NCI-H774 (cell line): ENCODE measurements around the gene CACNB3.

Source experiments
- DNase-seq: peaks from one replicate; lab custom pipeline; 2025; lab: John Stamatoyannopoulos, UW

Gene CACNB3

DNA sequence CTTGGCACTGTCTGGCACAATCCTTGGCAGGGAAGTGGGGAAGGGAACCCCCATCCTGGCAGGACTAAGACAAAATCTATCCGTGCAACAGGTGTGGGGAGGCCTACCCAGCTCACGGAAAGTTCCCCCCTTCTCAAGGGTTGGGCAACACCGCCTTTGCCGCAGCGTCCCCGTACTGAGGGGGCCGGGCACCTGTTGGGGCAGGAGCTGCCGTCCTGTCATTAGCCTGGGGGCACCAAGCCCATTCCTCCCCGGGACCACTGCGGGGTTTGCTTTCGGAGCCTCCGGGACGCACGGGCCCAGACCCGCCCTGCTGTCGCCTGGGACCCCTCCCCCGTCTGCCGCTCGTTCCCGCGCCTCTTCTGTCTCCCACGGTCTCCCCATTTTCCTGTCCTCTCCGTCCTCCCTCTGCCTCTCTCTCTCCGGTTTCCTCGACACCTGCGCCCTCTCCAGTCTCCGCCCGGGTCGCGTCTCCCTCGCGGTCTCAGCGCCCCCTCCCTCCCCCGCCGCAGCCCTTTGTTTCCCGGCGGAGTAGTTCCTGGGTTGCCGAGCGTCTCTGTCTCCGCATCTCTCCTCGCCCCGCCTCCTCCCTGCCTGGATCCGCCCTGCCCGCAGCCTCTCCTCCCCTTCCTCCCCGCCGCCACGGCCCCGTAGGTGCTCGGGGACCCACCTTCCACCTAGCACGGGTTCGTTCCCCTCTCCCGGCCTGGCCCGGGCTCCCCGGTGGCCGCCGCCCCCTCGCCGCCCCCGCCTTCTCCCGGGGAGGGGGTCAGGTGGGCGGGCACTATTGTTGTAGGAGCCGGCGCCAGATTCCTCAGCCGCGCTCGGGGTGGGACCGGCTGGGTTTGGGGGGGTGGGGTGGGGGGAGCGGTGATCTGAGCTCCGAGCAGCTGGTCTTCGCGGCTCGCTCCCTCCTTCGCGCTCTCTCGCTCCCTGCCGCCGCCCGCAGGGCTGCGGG lies at the start of gene CACNB3:
TSS of gene CACNB3 (plus strand) at position 624 of the 958 bp plus-strand sequence. CDS start 434 bp downstream, outside the sequence.
- peak; percentile 74 for DNase-seq

DNA sequence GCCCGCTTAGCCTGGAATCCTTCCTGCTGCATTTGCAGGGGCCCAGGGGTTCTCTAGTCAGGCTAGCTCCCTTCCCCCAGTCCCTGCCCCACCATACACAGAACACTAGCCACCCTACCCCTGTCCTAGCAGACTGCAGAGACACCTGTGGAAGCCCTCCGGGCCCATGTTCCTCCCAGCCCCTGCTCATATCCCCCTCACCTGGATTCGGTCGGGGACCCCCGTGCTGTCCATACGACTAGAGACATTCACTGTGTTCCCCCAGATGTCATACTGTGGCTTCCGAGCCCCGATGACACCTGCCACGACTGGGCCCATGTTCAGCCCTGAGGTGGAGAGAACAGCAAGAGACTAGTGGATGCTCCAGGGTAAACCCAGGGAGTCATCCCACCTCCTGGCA lies 49.6 kb upstream of the CACNB3 start:
- no peak for DNase-seq

DNA sequence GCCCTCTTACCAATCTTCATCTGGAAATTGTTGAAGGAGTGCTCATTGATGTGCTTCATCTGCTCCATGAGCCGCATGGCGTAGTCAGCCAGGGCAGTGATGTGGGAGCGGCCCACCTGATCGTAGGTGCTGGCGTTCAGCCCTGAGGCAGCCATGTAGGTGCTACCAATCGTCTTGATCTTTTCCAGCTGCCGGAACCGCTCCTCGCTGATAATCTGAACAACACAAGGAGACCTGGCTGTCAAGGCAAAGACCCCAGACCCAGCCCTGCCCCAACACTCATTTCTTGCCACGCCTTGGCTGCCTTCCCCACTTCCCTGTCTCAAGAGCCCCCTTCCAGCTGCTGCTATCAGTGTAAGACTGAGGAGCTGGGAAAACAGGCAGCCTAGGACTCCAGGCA lies 47.5 kb upstream of the CACNB3 start:
- no peak for DNase-seq

DNA sequence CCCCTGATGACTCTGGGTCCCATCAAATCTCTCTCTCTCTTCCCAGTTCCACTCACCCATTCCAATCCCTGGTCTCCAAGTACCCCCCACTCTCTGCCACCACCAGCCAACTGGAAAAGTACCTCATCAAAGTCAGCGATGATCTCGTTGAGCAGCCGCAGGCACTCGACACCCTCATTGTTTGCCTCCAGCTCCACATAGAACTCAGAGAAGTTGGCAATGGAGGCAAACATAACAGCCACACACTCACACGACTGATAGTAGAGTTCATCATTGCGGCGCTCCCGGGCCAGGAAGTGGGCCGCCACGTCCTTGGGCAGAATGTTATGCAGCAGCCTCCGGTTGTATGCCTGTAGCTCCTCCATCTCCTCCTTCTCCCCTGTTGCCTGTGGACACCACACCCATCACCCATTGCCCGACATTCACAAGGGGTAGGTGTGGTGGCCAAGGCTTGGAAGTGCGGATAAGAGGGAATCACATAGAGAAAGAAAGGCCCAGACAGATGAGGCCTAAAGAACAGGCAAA lies 46.6 kb upstream of the CACNB3 start:
- DNase-seq = no peak

DNA sequence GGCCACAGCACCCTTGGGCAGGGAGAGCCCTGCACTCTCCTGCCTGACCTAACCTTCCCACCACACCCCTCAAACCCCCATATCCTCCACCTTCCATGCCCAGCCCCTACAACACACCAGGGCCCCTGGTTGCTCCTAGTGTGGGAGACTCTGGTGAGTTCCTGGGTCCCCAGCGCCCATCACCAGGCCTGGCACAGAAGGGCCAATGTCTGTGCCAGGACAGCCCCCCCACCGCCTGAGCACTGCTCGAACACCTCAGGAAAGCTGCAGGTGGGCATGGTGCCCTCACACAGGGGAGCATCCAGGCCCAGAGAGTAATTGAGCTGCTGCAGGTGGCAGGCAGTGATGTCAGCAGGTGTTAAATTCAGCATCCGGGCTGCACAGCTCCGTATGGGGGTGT lies 44.6 kb upstream of the CACNB3 start:
- no peak for DNase-seq

DNA sequence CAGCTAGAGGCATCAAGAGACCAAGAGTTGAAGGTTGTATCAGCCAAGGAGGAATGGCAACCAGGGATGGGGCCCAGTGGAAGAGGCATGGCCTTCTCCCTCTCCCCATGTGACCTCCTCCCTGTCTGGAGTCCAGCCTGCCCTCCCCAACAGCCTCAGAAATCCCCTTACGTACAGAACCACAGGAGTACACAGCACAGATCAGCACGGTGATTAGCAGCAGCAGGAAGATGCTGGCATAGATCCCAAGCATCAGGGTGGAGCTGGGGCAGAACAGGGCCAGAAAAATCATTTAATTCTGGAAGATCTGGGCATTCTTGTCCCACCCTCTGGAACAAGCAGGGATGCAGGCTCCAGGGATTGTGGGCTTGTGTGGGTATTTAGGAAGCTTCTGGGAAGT lies 43.8 kb upstream of the CACNB3 start:
- DNase-seq = no peak

DNA sequence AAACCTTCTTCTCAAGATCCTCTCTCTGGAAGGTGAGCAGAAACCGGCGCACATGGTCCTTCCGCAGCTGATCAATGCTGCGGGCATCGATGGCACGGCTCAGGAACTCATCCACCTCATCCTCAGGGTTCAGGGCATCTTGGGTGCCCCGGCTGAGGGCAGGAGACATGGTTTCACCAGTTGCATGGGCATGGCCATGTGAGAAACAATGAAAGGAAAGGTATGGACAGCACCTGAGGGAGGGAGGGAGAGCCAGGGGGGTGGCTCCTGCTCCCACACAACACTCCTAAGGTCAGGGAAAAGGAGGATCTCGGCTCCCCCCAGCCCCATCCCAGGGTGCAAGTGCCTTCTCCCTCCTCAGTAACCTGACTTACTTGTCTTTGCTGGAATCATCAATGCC lies 43.0 kb upstream of the CACNB3 start:
- DNase-seq = no peak

DNA sequence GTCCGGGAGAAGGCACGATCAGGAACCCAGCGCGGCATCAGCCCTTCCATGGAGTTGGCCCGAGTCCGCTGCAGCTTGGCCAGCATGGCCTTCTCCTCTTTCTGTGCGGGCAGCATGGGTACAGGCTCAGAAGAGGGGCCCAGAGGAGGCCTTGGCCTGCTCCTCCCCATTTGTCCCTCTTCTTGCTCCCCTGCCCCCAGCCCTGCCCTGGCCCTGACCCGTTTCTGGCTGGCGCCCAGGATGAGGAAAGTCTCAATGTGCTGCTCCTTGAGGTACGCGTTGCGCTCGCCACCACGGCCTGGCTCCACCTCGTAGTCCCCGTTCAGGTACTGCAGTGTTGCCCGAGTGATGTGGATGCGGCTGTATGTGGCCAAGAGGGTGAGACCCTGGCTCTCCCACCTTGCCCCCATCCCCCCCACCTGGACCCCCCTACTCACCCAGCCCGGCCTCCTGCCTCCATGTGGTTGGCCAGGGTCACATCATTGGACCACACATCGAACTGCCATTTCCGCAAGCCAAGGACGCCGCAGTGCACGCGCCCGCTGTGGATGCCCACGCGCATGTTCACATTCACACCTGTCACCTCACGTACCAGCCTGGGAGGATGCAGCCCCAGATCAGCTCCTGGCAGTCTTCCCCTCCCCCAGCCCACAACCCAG lies 42.2 kb upstream of the CACNB3 start:
- no peak for DNase-seq

DNA sequence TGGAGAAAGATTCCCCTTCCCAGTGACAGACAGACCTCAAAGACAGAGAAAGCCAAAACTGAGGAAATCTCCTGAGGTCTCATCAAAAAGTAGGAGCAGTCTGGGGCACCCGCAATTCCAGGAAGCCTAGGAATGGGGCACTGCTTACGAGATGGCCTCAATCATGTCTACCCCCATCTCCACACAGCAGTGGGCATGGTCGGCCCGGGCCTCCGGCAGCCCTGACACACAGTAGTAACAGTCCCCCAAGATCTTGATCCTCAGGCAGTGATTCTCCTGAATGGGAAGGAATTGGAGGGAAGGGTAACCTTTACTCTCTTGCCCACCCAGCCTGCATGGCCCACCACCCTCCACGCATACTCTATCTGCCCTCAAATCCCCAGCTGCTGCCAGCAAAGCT lies 41.3 kb upstream of the CACNB3 start:
- no peak for DNase-seq

DNA sequence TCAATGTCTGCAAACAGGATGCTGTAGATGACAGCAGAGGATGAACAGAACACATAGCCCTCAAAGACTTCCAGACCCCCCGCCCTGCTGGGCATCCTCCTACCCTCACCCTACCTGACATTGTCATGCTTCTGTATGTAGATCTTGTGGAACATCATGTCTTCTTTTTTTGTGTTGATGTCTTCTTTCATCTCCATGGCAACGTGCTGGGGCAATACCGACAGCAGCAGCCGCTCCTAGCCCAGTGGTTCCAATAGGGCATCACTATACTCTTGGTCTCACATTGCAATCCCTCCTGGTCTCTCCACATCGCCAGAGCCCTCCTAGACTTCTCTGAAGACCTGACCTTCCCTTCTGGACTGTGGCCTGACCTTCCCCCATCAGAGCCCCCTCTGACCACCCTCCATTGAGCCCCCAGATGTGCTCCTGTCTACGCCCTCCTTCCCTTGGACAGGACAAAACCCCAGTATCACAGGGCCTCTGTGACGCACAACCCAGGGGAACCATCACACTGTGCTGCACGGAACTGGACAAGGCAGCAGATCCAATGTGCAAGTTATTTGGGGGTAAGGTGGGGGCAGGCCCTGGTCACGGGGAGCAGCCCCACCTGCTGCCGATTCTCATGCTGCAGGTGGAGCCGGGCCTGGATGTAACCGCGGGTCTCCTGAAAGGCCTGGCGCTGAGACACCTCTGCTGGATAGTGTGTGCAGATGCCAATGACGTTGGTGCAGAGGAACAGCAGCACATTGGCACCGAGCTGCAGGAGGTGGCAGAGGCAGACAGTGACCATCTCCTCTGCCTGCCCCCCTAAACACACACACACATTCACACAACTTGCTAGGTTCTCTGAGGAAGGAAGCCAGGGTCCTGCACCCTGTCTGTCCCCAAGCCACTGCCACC lies 40.5 kb upstream of the CACNB3 start:
- no peak for DNase-seq

DNA sequence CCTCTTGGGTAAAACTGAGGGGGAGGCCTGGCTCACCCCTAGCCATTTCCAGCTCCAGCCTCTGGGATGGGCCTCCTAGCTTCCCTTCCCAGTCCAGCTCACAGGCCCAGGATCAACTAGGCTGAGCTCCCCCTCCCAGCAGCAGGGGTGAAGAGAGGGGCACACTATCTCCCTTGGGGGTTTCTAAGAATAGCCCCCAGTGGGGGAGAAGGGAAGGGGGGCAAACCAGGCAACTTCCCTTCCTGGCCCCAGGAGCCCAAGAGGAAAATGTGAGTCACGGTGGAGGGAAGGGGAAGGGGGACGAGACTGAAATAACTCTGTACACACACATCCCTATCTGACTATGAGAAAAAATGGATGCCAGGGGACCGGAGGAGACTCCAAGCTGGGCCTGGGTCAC lies 38.4 kb upstream of the CACNB3 start:
- no peak for DNase-seq

DNA sequence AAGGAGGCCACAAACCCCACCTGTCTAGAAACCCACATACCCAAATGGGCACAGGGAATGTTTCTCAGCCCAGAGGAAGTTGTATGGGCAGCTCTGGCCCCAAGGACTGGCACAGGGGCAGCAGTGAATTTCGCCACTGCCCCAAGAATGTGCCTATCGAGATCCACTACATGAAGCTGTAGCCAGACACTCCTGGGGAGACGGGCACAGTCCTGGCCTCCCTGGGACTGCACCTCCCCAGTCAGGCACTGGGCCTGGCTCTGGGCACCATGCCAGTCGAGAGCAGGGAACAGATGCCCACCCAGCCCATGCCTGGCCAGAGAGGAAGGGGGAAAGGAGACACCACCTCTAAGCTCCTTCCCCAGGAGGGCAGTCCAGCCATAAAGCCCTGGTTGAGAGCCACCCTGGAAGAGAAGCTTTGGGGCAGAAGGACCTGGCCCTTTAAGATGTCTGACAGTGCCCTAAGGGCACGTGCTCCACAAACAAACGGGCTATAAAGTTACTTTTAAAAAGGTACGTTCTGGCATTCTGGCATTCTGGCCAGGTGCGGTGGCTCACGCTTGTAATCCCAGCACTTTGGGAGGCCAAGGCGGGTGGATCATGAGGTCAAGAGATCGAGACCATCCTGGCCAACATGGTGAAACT lies 37.8 kb upstream of the CACNB3 start:
- DNase-seq = no peak

DNA sequence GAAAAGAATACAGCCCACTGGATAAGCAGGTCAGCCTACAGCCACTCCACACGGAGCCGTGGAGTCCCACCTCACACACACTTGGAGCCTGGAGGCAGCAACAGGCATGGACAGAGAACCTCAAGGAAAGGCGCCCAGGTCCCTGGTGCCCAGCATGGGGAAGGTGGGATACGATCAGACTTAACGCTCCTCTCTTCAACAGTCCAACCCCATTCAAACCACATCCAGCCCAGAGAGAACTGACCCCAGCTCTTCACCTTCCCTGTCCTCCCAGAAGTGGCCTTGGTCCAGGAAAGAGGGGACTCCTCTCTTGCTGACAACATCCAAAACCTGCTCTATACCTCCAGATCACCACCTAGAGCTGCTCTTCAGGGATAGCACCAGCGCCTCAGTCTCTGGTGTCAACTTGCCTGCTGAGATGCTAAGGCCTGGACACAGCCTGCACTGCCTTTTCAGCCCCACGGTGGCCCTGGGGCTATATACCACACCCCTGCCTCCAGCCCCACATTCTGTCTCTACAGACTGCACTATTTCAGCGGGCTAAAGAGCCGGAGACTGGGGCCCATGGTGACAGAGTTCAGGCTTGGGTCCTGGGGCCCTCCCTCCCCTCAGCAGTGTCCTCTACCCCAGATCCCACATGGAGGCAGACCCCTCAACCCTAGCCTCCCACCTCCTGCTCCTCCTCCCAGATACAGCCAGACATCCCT lies 36.4 kb upstream of the CACNB3 start:
- no peak for DNase-seq

DNA sequence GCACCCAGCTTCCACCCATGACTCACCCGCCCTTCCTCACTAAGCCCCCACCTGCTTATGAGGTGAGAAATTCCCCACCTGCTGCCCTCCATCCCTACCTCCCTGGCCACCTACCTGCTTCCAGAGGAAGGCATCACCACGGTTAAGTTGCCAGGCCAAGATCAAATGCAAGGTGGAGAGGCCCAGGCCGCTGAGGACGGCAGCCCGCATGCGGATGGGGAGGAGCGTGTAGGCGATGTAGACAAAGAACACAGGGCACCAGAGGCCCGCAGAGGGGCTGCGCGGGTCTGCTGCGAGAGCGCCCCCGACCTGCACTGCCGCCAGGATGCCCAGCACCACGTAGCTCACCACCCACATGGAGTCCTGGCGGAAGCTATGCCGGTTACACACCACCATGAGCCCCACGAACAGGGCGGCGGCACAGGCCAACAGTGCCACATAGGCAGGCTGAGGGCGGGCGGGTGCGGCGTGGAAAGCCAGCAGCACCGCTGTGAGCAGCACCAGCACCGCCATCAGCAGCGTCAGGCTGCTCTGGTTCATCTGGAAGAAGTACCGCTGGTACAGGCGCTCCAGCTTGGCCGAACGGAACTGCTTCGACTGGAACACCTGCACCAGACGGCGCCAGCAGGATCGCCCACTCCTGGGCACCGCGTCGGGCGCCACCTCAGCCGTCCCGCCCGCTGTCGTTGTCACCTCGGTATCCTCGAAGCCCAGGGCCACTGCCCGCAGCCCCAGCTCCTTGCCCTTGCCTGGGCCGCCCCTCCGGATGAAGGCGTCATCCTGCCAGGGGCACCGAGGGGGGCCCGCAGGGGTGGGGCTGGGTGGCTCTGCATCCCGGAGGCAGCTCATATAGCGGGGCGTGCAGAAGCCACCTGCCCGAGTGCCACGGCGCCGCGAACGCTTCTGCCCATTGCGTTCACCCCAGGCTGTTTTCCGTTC lies 35.6 kb upstream of the CACNB3 start:
- no peak for DNase-seq

DNA sequence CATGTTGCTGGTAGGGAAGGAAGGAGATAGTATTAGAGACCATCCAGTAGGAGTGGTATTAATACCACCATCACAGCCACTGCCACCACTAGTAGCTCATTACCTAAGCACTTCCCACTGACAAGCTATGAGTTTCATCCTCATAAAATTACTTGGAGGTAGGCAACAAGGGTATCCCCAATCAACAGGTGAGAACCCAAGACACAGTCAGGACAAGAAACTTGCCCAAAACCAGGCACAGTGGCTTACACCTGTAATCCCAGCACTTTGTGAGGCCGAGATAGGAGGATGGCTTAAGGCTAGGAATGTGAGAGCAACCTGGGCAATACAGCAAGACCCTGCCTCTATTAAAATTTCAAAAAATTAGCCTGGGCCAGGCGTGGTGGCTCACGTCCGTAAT lies 34.9 kb upstream of the CACNB3 start:
- no peak for DNase-seq

DNA sequence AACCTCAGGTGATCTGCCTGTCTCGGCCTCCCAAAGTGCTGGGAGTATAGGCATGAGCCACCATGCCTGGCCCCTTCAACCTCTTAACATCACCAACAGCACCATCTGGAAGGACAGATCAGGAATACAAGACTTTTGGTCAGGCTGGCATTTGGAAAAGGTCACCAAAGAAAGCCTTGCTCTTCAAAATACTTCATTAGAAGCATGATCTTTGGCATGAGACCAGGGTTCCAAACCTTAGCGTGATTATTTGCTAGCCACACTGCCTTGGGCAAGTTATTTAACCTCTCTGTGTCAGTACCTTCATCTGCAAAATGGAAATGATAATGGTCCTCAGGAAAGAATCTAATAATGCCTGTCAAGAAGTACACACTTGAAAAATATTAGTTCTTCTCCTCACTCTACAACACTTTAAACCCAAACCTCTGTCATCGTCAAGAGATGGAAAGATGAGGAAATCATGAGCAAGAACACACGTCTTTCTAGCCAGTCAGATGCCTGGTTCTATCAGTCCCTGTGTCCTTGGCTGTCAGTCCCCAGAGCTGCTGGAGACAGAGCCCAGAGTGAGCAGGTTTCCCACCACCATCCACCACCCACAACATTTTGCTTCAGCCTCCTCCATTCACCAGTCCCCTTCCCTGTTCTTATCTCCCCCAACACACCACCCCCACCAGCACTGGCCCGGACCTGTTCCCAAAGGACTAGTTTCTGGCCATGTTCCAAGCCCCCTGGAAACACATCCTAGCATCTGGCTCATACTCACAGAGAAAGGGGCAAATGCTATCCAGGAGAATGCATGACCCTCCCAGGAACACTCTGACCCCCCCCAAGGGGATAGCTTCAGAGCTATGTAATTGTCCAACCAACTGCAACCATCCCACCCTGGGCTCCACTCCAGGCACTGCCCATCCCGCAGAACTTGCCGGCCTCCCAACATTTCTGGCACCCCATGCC lies 31.4 kb upstream of the CACNB3 start:
- DNase-seq = no peak

DNA sequence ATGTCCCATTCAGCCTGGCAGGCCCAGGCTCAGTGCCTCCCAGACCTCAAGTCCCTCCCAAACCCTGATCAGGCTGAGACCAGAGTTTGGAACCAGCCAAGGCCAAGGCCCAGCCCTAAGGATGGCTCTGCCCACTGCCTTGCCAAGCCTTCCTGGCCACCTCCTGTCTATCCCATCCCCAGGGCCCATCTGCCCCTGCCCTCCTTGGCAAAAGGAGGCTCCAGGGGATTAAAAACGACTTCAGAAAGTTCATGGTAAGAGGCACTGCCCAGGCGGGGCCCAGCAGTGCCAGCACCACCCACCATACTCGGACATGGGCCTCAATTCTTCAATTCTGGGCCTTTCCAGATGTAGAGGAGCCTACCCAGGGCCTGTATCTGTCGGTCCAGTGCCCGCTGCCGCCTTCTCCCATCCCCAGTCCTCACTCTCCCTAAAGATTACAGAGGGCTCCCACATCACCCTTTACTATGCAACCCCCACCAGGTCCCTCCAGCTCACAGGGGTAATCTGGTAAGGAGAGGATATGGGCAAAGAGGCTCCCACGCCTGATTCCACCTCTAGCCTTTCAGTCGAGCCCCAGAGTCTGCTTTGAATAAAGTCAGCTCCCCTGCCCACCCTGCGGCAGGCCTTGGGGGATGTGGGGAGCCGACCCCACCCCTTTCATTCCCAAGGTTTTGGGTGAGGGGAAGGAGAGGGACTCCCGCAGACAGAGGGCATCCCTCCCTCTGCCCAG lies 30.3 kb upstream of the CACNB3 start:
- no peak for DNase-seq

DNA sequence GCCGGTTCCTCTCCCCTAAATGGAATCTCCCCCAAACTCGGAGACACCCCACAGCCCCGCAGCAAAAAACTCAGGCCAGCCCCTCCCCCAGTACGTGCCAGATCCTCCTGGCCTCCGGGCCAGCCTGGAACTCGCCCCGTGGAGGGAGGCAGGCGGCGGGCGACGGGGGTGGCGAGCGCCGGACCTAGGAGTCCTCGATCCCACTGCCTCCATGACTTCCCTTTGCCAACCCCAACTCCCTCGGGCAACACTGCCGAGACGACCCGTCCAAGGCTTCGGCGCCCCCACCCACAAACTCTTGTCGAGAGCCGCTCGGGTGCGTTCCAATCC lies 29.8 kb upstream of the CACNB3 start:
- no peak for DNase-seq
